Ascending aorta (tissue), 2 donors: ENCODE results near the gene OPRL1. TPM values are rescaled to one million over a fixed set of nuclear protein-coding genes. Genes with fewer than 3 reads are reported as not detected.
"Not testable (repeated sequence)": the region's sequence is repeated elsewhere in the genome, so short reads cannot be mapped to it uniquely, and the experiment has no call there.

Source experiments
- DNase-seq, 2 donors: peaks; one replicate each; pipeline ENCODE4 v3.0.0-alpha.2; 2019; ENCODE audit warnings: low spot score in 2 of 2
- H3K27ac ChIP-seq, 2 donors: fragments of 200-600 bp; sonication (generic); one replicate each; pipeline ENCODE4 v1.5.1; 2016 to 2017; ENCODE audit warnings: mild to moderate bottlenecking in 1 of 2
- H3K27me3 ChIP-seq: fragments of 200-600 bp; sonication (generic); one replicate; pipeline ENCODE4 v1.5.1; 2017
- H3K36me3 ChIP-seq, 2 donors: fragments of 200-600 bp; sonication (generic); one replicate each; pipeline ENCODE4 v1.5.1; 2016
- H3K4me1 ChIP-seq, 2 donors: fragments of 200-600 bp; sonication (generic); one replicate each; pipeline ENCODE4 v1.5.1; 2016 to 2017; ENCODE audit warnings: mild to moderate bottlenecking in 1 of 2
- H3K4me3 ChIP-seq, 2 donors: fragments of 200-600 bp; sonication (generic); one replicate each; pipeline ENCODE4 v1.5.1; 2016 to 2017; ENCODE audit warnings: mild to moderate bottlenecking in 1 of 2
- H3K9me3 ChIP-seq, 2 donors: fragments of 200-600 bp; sonication (generic); one replicate each; pipeline ENCODE4 v1.5.1; 2016
- intact Hi-C: fragments of 100-400 bp; cut with DNase I; formaldehyde crosslinking; loops from one replicate; pipeline ENCODE4 v1.15.1; 2023
- total RNA-seq: library from RNA; depleted of rRNA; stranded (reverse); fragments of >200 nt; gene quantifications from one replicate; pipeline ENCODE4 v1.1.0, GENCODE V29; 2016
- TF ChIP-seq, protein P1 (sequence below), 3 experiments: fragments of 200-600 bp in 2 of 3; fragments of 450-650 bp in 1 of 3; sonication (generic) in 2 of 3; IDR thresholded peaks; one replicate each; pipeline ENCODE4 v1.5.1; 2016 to 2019; ENCODE audit warnings: antibody characterized with exemption in 3 of 3, mild to moderate bottlenecking in 1 of 3, moderate library complexity in 1 of 3

The OPRL1 gene
- total RNA-seq, 1 donor from 2014 or later: 0.21 TPM

- Histone ChIP-seq H3K9me3 (no peaks in the 10 kb centered on the region), H3K27ac (no peak overlapping the region), H3K4me3 (no peak overlapping the region), H3K27me3 (peaks cover 6% of the 10 kb centered on the region), H3K36me3 (no peaks in the 10 kb centered on the region), H3K4me1 (no peaks in the 10 kb centered on the region)
- peak in 1 of 2 donors; percentile 50 for DNase-seq
- intact Hi-C loops: no loop called here
- TF ChIP-seq, protein P1, sequence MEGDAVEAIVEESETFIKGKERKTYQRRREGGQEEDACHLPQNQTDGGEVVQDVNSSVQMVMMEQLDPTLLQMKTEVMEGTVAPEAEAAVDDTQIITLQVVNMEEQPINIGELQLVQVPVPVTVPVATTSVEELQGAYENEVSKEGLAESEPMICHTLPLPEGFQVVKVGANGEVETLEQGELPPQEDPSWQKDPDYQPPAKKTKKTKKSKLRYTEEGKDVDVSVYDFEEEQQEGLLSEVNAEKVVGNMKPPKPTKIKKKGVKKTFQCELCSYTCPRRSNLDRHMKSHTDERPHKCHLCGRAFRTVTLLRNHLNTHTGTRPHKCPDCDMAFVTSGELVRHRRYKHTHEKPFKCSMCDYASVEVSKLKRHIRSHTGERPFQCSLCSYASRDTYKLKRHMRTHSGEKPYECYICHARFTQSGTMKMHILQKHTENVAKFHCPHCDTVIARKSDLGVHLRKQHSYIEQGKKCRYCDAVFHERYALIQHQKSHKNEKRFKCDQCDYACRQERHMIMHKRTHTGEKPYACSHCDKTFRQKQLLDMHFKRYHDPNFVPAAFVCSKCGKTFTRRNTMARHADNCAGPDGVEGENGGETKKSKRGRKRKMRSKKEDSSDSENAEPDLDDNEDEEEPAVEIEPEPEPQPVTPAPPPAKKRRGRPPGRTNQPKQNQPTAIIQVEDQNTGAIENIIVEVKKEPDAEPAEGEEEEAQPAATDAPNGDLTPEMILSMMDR (IDR thresholded peaks at IDR 0.05): no peak
Observed at GRCh38 chr20:64119301-64119680, 39.4 kb downstream of the OPRL1 start.

DNA sequence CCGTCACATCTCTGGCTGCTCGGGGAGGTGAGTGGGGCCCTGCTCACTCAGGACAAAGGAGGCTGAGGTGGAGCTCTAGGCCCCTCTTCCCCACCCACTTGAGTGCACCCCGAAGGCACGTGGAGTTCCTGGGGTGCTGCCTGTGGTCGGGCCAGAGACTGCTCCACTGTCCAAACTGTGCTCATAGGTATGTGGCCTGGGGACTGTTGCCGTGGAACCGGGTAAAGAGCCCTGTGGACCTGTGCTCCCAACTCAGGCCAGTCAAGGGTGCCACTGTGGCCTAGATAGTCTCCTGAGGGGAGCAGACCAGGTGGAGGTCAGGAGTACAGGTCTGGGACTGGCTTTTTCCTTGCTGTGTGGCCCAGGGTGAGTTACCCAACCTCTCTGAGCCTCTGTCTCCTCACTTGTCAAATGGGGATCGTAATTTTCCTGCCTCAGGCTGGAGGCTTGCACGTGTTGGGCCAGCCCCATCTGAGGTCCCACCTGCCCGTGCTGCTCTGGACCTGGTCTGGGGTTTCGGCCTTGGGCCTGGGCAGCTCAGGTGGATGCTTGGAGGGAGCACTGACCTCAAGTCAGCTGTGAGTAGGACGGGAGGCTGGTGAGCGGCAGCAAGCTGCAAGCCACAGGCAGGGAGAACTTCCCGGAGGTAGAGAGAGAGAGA, 39.9 kb downstream of the OPRL1 start:
- Histone ChIP-seq H3K4me3 (peak overlapping the region in 1 of 2 donors; percentile 22), H3K4me1 (no peaks in the 10 kb centered on the region), H3K36me3 (no peaks in the 10 kb centered on the region), H3K27ac (no peak overlapping the region), H3K27me3 (peaks cover 6% of the 10 kb centered on the region), H3K9me3 (no peaks in the 10 kb centered on the region)
- TF ChIP-seq, protein P1 (IDR thresholded peaks at IDR 0.05): no peak
- DNase-seq: peak in 1 of 2 donors; percentile 60
- intact Hi-C loops: loop anchor here (1.0 to 5.0 kb wide), 2 partner anchors 38 to 81 kb away; partner anchors contain the start of genes LKAAEAR1 and OPRL1

DNA sequence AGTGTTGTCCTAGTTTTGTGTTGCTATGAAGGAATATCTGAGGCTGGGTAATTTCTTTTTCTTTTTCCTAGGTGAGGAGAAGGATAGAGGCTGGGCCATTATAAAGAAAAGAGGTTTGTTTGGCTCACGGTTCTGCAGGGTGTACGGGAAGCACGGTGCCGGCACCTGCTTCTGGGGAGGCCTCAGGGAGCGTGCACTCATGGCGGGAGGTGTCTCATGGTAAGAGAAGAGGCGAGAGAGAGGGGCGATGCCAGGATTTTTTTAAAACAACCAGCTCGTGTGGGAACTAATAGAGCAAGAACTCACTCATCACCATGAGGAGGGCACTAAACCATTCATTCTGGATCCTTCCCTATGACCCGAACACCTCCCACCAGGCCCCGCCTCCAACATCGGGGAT, 41.7 kb downstream of the OPRL1 start:
- no peaks in the 10 kb centered on the region for H3K9me3 ChIP-seq
- no peaks in the 10 kb centered on the region for H3K4me1 ChIP-seq
- no peak overlapping the region for H3K4me3 ChIP-seq
- TF ChIP-seq, protein P1 (IDR thresholded peaks at IDR 0.05): no peak
- DNase-seq: peak in 1 of 2 donors; percentile 34
- H3K36me3 ChIP-seq: no peaks in the 10 kb centered on the region
- H3K27me3 ChIP-seq: peaks cover 6% of the 10 kb centered on the region
- no peak overlapping the region for H3K27ac ChIP-seq
- intact Hi-C loops: loop anchor here (5.0 kb wide), 1 partner anchor 39 kb away; the partner anchor contains the start of genes LKAAEAR1 and OPRL1

DNA sequence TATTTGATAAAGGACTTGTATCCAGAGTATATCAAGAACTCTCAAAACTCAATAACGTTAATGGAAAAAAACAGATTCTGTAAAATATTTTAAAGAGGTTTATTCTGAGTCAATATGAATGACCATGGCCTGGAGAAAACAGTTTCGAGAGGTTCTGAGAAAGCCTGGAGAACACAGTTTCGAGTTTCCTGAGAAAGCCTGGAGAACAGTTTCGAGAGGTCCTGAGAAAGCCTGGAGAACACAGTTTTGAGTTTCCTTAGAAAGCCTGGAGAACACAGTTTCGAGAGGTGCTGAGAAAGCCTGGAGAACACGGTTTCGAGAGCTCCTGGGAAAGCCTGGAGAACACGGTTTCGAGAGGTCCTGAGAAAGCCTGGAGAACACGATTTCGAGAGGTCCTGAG, 43.0 kb downstream of the OPRL1 start:
- H3K27me3 ChIP-seq, DNase-seq, H3K36me3 ChIP-seq, H3K27ac ChIP-seq, H3K4me3 ChIP-seq, H3K9me3 ChIP-seq, H3K4me1 ChIP-seq: not testable (repeated sequence)
- intact Hi-C loops: loop anchor here (5.0 kb wide), 1 partner anchor 41 kb away; the partner anchor contains the start of genes LKAAEAR1 and OPRL1

DNA sequence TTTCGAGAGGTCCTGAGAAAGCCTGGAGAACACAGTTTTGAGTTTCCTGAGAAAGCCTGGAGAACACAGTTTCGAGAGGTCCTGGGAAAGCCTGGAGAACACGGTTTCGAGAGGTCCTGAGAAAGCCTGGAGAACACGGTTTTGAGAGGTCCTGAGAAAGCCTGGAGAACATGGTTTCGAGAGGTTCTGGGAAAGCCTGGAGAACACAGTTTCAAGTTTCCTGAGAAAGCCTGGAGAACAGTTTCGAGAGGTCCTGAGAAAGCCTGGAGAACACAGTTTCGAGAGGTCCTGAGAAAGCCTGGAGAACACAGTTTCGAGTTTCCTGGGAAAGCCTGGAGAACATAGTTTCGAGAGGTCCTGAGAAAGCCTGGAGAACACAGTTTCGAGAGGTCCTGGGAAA, 43.6 kb downstream of the OPRL1 start:
- not testable (repeated sequence) for H3K27ac ChIP-seq, H3K4me3 ChIP-seq, H3K4me1 ChIP-seq, H3K36me3 ChIP-seq, DNase-seq, H3K27me3 ChIP-seq, H3K9me3 ChIP-seq
- intact Hi-C loops: loop anchor here (5.0 kb wide), 1 partner anchor 41 kb away; the partner anchor contains the start of genes LKAAEAR1 and OPRL1

DNA sequence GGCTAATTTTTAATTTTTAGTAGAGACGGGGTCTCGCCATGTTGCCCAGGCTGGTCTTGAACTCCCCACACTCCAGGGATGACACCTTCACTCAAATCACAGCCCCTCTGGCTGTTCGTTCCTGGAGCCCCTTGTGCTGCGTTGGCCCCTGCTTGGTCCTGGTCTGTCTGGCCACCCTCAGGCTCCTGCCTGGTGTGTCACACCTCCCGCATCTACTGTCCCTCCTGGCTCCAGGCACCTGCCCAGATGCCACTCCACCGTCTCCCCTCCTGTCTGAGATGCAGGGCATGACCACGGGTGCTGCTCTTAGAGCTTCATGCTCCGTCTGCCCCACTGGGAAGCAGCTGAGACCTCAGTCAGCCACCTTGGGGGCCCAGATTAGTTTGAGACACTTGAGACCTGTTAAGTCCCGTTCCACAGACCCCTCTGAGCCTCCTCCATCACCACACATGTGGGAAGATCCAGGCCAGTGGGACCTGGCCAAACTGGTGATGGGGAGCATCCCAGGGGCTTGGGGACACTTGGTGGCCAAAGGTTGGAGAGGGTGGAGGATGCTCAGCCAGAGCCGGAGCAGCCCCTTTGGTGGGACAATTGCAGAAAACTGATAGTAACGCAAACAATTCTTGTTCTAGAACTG, 49.4 kb downstream of the OPRL1 start:
- Histone ChIP-seq H3K36me3 (no peaks in the 10 kb centered on the region), H3K9me3 (no peaks in the 10 kb centered on the region), H3K27ac (no peak overlapping the region), H3K4me3 (no peak overlapping the region), H3K27me3 (no peaks in the 10 kb centered on the region), H3K4me1 (no peaks in the 10 kb centered on the region)
- intact Hi-C loops: no loop called here
- peak in 1 of 2 donors; percentile 31 for DNase-seq
- TF ChIP-seq, protein P1 (IDR thresholded peaks at IDR 0.05): no peak
